Medulla oblongata (tissue), 1 donor: ENCODE measurements around the gene SLC25A38.
"Not testable (repeated sequence)": the region's sequence is repeated elsewhere in the genome, so short reads cannot be mapped to it uniquely, and the experiment has no call there.

ENCODE experiments used
- DNase-seq: peaks from one replicate; pipeline ENCODE4 v3.0.0-alpha.2; 2015; ENCODE audit errors: extremely low spot score

SLC25A38 gene

GRCh38 chr3:39407259-39407629, 24.1 kb downstream of the SLC25A38 start:
- DNase-seq, result no peak

- DNase-seq, result no peak
Observed at GRCh38 chr3:39407773-39408492, 24.8 kb downstream of the SLC25A38 start.

DNA sequence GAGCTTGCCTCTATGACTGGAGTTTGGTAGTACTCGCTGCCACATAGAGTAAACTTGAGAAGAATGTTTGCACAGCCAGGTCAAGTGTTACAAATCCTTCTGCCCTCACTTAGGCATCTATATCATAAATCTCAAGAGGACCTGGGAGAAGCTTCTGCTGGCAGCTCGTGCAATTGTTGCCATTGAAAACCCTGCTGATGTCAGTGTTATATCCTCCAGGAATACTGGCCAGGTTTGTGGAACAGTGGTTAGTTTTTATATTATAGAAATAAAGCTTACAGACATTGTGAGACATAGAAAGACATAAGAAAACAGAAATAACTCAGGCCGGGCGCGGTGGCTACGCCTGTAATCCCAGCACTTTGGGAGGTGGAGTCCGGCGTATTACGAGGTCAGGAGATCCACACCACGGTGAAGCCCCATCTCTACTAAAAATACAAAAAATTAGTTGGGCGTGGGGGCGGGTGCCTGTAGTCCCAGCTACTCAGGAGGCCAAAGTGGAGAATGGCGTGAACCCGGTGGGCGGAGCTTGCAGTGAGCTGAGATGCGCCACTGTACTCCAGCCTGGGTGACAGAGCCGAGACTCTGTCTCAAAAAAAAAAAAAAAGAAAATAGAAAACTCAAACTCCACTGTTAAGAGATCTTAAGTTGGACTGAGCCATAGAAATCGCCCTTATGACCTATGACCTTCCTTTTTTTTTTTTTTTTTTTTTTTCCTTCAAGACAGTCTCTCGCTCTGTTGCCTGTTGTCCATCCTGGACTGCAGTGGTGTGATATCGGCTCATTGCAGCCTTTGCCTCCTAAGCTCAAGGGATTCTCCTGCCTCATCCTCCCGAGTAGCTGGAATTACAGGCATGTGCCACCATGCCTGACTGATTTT, 25.6 kb downstream of the SLC25A38 start:
- DNase-seq, result no peak

DNA sequence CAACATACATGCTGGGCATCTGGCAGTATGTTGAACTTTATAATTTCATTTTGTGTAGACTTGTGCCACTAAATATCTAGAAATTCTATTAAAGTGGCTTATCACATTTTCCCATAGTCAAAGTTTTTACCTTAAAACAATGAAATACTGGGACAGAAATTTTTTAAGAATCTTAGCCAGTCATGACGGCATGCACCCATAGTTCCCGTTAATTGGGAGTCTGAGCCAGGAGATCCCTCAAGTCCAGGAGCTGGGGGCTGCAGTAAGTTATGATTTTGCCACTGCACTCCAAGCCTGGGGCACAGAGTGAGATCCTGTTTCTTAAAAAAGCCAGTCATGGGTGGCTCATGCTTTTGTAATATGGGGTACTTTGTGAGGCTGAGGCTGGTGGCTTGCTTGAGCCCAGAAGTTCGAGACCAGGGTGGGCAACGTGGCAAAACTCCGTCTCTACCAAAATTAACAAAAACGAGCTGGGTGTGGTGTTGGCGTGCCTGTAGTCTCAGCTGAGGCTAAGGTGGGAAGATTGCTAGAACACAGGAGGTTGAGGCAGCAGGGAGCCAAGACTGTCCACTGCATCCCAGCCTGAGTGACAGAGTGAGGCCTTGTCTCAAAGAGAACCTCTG, 26.5 kb downstream of the SLC25A38 start:
- DNase-seq, result no peak

DNA sequence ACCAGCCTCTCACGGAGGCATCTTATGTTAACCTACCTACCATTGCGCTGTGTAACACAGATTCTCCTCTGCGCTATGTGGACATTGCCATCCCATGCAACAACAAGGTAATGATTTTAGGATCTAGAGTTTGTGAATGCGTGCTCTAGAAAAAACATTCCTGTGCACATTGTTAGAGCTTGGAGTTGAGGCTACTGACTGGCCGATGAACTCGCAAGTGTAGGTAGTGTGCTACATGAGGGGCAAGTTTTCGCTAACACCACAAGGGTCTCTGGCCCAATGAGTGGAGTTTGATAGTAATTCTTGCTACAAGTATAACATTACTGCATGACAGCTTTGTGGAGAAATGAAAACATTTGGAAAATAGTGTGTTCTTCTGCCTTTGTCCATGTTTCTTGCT, 27.7 kb downstream of the SLC25A38 start:
- no peak for DNase-seq

GRCh38 chr3:39412668-39413260, 29.6 kb downstream of the SLC25A38 start:
- no peak for DNase-seq

- no peak for DNase-seq
Observed at GRCh38 chr3:39413691-39414420, 30.7 kb downstream of the SLC25A38 start.

- no peak for DNase-seq
Observed at GRCh38 chr3:39414421-39414907, 31.3 kb downstream of the SLC25A38 start.

DNA sequence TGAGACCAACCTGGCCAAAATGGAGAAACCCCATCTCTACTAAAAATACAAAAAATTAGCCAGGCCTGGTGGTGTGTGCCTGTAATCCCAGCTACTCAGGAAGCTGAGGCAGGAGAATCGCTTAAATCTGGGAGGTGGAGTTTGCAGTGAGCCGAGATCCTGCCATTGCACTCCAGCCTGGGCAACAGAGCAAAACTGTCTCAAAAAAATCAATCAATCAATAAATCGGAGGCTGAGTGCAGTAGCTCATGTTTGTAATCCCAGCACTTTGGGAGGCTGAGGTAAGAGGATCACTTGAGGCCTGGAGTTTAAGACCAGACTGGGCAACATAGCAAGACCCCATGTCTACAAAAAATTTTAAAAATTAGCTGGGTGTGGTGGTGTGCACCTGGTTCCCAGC, 32.1 kb downstream of the SLC25A38 start:
- not testable (repeated sequence) for DNase-seq

- no peak for DNase-seq
Observed at GRCh38 chr3:39415983-39416382, 32.8 kb downstream of the SLC25A38 start.

- not testable (repeated sequence) for DNase-seq
Observed at GRCh38 chr3:39416998-39417397, 33.8 kb downstream of the SLC25A38 start.

- DNase-seq, result not testable (repeated sequence)
Observed at GRCh38 chr3:39418556-39419225, 35.5 kb downstream of the SLC25A38 start.

GRCh38 chr3:39419742-39420315, 36.7 kb downstream of the SLC25A38 start:
- DNase-seq, result no peak

- no peak for DNase-seq
Observed at GRCh38 chr3:39420543-39420942, 37.4 kb downstream of the SLC25A38 start.

DNA sequence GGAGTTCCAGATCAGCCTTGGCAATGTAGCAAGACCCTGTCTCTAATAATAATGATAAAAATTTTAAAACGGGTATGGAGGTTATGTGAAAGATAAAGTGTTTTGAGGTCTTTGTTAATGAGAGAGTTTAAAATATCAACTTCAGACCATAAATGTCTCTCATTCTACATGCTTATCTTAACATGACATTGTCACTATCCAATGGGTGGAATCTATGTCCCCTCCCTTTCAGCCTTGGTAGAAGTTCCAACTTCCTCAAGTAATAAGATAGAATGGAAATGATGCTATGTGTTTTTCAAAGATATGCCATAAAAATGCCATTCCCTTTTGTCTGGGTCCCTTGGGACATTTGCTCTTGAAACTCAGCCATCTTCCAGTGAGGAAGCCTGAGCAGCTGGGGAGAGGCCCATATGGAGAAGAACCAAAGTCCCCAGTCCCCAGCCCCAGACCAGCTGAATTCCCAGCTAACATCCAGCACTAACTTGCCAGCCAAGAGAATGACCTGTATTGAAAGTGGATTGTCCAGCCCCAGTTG, 40.3 kb downstream of the SLC25A38 start:
- DNase-seq, result no peak

DNA sequence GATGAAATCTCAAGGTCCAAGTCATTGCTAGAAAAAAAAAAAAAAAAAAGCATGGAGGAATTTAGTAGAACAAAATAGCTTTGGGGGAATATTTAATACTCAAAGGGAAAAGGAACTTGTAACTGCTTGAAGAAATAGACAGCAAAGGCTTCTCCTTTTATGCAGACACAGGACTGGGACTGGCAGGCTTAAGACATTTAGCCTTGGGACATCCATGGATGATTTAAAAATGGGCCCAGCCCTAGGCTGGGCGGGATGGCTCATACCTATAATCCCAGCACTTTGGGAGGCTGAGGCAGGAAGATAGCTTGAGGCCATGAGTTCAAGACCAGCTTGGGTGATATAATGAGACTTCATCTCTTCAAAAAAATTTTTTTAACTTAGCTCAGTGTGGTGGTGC, 43.1 kb downstream of the SLC25A38 start:
- no peak for DNase-seq

DNA sequence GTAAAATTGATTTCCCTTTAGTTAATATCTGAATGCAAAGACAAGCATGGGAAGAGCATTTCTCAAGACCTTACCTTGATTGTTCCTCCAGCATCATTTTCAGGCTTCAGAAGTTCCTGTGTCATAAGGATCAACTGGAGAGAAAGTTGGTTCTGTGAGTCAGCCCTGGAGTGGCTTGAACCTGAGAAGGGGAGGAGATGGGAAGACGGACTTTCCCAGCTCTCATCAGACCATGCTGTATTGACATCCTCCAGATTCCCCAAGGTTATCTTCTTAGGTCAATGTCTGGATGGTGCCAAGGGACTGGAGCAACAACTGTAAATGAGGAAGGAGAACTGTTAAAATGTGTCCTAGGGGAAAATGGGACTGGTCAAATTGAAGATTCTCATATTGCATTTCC, 44.3 kb downstream of the SLC25A38 start:
- no peak for DNase-seq

DNA sequence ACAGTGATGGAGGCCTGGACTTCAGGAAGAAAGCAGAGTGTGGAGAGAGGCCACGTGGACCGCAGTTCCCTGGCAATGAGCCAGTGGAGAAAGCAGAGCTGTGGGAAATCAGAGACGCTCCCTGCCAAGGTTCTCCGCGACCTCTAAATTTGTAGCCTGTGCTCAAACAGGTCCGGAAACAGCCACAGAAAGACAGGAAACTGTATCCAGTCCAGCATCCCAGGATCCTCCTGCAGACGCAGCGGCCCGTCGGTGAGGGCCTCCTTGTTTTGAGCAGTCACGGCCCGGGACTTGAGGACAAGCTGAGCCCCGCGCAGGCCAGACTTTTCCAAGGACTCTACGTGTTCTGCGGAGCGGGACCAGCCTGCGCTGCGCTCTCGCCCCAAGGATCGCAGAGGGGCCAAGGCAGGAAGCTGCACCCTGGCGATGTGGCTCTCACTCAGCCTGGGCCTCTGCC, 45.6 kb downstream of the SLC25A38 start:
- DNase-seq, result no peak

DNA sequence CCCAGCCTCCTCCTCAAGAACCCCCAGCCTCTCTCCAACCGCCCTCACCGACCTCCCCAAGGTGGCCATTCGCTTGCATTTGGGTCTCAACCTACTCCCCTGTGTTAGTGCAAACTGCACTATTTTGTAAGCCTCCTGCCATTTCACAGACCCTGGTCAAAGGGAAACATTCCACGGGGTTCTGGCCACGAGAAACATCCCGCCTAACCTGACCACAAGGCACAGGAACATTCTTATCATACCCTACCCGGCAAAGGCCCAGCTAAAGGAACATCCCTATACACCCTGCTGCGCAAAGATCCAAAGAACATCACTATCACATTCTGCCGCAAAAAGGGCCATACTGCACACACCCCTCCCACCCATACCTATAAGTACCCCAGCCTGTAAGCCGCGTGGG, 46.3 kb downstream of the SLC25A38 start:
- DNase-seq, result no peak

- DNase-seq, result no peak
Observed at GRCh38 chr3:39432342-39432741, 49.2 kb downstream of the SLC25A38 start.
